Right kidney (tissue), 1 donor: ENCODE measurements around the gene AQP3.
"Not testable (repeated sequence)": the region's sequence is repeated elsewhere in the genome, so short reads cannot be mapped to it uniquely, and the experiment has no call there.

Experiments used
- DNase-seq: peaks from one replicate; pipeline ENCODE4 v3.0.0-alpha.2; 2016

Gene AQP3

GRCh38 chr9:33465596-33466564 is 18.5 kb upstream of the AQP3 start:
- no peak for DNase-seq

- DNase-seq: no peak
These were observed 17.7 kb upstream of the AQP3 start for GRCh38 chr9:33465096-33465495.

DNA sequence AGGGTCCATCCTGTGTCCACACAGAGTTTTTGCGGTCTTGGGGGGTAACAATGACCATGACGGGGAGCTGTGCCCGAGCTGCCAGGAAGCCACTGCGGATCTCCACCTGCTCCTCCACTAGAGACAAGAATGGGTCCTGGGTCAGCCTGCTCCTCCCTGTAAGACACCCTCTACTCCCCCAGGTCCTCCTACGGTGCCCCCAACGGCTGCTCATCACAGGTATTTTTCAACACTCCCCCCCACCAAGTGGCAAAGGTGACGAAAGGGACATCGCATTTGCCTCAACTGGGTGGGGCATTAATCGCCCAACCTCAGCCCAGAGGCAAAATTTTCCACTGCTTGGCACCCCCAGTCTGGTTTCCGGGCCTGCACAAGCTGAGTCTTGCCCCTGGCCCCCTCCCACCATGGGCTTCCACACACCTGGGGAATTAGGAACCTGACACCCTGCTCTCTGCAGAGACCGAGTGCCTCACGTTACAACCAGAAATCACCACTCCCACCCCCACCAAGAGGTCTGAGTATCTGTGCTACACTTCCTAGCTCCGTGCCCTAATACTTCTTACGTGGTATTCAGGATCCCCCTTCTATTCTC is 16.7 kb upstream of the AQP3 start:
- no peak for DNase-seq

- no peak for DNase-seq
These were observed 15.8 kb upstream of the AQP3 start for GRCh38 chr9:33463151-33463550.

GRCh38 chr9:33461492-33461891 is 14.1 kb upstream of the AQP3 start:
- no peak for DNase-seq

DNA sequence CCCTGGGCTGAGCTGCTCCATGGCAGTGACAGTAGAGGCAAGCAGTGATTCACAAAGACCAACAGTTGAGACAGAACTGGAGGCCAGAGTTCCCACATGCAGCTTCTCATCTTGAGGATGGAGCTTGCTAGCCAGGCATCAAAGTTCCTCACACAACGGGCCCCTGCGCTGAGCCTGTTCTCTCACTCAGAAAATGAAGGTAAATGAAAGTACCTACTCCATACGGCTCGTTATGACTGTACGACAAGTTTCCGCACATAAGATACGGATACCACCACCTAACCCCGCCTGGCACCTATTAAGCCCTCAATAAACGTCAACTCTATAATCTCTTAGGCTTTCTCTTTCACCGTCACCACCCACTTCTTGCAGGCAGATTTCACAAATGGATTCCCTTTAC is 13.5 kb upstream of the AQP3 start:
- no peak for DNase-seq

GRCh38 chr9:33459115-33459514 is 11.7 kb upstream of the AQP3 start:
- DNase-seq: no peak

DNA sequence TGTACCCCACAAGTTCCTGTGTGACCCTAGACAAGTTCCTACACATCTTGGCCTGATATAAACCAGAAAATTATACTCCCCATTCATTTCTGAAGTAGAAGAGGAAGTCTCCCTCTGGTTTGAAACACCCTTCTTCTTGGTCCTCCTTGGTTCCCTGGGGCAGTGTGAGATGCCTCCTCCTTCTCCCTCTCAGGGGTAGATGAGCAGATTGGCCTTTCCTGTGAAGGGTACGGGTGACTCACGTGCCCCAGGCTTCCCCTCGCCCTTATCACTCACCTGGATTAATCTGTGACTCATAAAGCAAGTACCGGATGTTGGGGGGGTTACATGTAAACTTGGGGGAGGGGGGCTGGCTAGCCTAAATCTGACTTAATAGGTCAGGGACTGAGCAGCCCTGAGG is 11.1 kb upstream of the AQP3 start:
- DNase-seq: no peak

DNA sequence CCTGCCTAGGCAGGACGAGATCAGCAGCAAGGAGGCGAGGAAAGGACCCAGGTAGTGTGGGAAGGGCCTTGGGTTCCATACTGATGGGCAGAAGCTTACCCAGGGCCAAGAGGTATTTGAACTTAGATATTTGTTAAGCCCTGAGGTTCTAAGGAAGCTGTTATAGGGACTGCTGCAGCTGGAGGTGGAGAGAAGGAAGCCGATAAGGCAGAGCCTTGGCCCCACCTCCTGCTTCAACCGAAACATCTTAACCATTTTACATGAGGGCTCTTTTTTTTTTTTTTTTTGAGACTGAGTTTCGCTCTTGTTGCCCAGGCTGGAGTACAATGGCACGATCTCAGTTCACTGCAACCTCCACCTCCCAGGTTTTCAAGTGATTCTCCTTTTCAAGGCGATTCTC is 8.6 kb upstream of the AQP3 start:
- DNase-seq: no peak

- DNase-seq: not testable (repeated sequence)
These were observed 8.1 kb upstream of the AQP3 start for GRCh38 chr9:33455456-33455855.

GRCh38 chr9:33454661-33455026 is 7.3 kb upstream of the AQP3 start:
- not testable (repeated sequence) for DNase-seq

DNA sequence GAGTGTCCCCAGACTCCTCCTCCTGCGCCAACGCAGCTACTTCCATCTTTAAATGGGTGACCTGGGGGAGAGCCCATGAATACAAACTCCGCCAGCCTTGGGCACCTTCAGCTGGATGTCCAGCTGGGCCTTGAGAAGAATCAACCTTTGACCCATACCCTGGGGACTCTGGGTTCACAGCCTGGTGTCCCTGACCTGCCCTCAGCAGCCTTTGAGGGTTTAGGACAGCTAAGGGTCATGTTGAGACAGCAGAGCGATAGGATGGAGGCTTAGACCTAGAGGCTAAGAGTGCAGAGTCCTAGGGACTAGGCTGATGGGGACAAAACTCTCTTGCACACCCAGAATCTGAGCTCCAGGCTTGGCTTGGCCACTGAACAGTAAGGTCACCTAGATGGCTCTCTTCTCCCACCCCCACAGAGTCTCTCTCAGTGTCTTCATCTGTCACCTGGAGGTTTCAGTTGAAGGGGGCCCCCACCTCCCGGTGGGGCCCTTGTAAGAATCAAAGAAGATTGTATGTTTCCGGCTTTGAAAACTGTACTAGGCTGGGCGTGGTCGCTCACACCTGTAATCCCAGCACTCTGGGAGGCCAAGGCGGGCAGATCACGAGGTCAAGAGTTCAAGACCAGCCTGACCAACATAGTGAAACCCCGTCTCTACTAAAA is 6.7 kb upstream of the AQP3 start:
- DNase-seq: no peak

- DNase-seq: no peak
These were observed 6.0 kb upstream of the AQP3 start for GRCh38 chr9:33453286-33453860.

GRCh38 chr9:33452828-33453271 is 5.5 kb upstream of the AQP3 start:
- peak; percentile 56 for DNase-seq

DNA sequence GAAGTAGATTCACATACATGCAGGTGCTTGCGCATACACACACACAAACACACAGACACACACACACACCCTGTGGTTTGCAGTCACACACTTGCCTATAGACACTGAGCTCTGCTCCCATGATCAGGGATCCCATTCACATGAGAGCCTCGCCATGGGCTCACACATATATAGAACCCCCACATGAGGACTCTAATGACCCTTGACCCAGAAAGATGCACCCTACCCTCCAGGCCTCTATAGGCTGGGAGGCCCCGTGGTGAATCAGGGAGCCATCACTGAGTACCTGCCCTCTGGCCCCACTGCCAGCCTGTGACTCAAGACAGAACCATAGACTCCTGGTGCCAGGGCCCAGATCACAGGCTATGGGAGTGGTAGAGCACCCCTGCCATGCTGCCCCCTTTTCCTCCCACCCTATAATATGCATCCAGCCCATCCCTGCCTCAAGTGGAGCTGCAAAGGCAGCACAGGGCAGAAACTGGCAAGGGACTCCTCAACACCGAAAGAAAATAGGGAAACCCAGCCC is 3.3 kb upstream of the AQP3 start:
- DNase-seq: no peak

DNA sequence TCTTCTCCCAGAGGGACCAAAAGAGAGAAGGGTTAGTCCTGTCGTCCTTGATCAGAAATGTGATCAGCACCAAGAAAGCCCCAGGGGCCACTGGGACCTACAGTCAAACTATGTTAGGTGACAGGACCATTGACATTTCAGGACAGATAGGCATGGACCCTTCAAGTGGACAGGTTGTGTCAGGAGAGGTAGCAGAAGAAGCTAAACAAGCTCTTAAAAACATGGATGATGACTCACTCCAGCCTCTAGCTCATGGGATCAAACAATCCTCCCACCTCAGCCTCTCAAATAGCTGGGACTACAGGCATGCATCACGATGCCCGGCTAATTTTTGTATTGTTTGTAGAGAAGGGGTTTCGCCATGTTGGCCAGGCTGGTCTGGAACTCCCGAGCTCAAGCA is 2.3 kb upstream of the AQP3 start:
- DNase-seq: no peak

DNA sequence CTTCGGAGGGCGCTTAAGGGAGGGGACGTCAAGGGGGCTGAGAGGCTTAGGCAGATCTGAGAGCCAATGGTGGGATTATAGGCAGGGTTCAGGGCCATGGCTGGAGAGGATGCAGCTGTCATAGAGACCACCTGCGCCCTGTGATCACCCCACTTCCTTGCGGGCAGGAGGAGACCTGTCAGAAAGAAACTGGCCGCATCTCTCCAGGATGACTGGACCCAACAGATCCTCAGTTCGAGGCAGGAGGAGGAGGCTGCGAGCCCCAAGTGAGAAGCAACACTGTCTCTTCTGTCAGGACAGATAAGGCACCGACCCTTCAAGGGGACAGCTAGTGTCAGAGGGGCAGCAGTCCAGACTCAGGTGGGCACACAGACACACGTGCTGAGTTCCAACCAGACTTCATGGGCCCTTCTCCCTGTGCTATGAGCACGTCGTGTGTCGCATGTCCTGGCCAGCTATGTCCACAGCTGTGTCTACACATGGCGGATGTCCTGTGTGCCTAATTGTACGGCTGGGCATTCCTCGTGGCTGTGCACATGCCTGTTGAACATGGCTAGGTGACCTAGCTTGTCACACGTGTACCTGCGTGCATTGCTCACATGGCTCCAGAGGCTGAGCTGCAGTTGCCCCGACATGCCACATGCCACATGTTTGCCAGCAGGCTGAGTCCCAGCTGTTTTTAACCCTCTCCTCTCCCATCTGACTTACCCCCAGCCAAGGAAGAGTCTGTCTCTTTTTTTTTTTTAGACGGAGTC is 583 bp upstream of the AQP3 start:
- DNase-seq: peak; percentile 38

DNA sequence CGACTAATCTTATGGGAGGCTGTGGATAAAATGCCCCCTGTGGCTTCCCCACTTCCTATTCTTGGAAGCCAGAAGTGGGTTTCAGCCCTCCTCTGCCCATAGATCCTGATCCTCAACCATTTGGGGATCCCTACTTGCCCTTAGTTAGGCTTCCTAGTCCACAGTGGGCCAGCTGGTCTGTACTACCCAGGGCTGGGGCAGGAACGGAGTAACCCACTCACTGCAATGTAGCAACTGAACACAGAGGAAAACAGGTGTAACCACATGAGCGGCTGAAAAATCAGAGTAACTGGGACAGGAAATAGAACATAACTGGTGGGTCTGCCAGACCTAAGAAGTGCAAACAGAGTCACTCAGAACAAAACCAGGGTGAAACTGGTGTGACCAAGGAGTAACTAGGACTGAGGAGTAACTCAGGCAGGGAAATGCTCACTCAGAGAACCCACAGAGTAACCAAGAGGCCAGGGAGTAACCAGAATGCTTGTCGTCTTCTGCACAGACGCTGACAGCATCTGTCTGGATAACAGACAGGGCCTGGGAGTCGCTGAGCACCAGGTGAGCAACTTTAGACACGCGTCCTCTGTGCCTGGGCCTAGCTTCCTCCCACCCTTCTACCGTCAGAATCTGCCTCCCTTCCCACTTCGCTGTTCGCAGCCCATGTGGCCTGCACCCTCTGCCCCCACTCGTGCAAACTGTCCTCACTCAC is 1.0 kb downstream of the AQP3 start:
- peak; percentile 67 for DNase-seq

GRCh38 chr9:33445389-33446239 is 1.8 kb downstream of the AQP3 start:
- peak; percentile 43 for DNase-seq

DNA sequence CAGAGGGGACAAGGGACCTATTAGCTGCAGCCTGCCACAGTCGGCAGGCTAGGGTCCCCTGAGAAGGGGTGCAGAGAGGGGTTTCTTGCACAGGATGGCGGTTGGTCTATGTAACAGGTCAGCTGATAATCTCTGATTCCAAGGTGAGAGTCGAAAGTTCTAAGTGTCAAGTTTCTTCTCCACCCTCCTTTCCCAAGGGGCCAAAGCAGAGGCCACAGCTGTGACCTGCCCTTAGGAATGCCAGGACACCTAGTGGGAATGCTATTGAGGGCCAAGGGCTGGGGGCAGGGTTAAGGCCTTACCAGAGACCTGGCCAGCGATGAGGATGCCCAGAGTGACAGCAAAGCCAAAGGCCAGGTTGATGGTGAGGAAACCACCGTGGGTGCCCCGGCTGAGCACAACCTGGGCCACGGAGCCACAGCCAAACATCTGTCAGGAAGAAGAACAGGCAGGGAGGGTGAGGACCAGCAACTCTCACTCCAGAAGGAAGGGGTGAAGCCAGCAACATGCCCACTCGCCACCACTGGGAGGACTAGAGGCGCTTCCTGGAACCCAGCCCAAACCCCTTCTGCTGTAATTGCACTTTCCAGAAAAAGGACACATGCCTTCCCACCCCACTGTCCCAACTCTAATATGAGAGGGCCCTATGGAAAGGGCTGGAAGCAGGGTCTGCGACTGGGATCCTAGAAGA is 3.8 kb downstream of the AQP3 start:
- DNase-seq: no peak
